ENCODE measurements around the gene PECR. TPM values are rescaled to one million over a fixed set of nuclear protein-coding genes. Genes with fewer than 3 reads are reported as not detected.

PECR gene
- total RNA-seq, 4 donors from 2014 or later: 44.6 to 85.6 (median 54.3) TPM

GRCh38 chr2:216041438-216041837 is 40.2 kb downstream of the PECR start:
- peaks cover 0 to 55% (median 0%) of the 10 kb centered on the region in 3 donors for H3K36me3 ChIP-seq
- no peak overlapping the region for H3K4me3 ChIP-seq
- DNase-seq: no peak
- H3K27me3 ChIP-seq: no peaks in the 10 kb centered on the region
- no peak for TF ChIP-seq POLR2A (IDR thresholded peaks at IDR 0.05)
- TF ChIP-seq, protein P1, sequence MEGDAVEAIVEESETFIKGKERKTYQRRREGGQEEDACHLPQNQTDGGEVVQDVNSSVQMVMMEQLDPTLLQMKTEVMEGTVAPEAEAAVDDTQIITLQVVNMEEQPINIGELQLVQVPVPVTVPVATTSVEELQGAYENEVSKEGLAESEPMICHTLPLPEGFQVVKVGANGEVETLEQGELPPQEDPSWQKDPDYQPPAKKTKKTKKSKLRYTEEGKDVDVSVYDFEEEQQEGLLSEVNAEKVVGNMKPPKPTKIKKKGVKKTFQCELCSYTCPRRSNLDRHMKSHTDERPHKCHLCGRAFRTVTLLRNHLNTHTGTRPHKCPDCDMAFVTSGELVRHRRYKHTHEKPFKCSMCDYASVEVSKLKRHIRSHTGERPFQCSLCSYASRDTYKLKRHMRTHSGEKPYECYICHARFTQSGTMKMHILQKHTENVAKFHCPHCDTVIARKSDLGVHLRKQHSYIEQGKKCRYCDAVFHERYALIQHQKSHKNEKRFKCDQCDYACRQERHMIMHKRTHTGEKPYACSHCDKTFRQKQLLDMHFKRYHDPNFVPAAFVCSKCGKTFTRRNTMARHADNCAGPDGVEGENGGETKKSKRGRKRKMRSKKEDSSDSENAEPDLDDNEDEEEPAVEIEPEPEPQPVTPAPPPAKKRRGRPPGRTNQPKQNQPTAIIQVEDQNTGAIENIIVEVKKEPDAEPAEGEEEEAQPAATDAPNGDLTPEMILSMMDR (IDR thresholded peaks at IDR 0.05): no peak
- no peaks in the 10 kb centered on the region for H3K9me3 ChIP-seq
- no peak overlapping the region for H3K27ac ChIP-seq
- H3K4me1 ChIP-seq: no peaks in the 10 kb centered on the region

DNA sequence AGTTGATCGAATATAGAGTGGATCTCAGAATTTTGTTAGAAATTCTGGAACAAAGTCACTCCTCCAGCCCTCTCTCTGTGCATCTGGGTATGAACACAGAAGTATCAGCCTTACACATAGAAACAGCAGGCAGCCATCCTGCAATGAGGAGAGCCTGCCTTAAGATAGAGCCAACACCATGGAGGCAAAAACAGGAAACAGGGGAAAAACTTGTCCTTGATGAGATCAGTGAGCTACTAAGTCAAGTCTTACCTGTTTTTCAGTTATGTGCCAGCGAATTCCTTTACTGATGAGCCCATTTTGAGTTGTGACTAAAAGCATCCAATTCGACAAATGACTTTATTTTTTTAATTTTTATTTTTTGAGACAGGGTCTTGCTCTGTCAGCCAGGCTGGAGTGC is 41.7 kb downstream of the PECR start:
- peaks cover 0 to 53% (median 0%) of the 10 kb centered on the region in 3 donors for H3K36me3 ChIP-seq
- no peak for DNase-seq
- no peak for TF ChIP-seq POLR2A (IDR thresholded peaks at IDR 0.05)
- TF ChIP-seq, protein P1 (IDR thresholded peaks at IDR 0.05): no peak
- H3K9me3 ChIP-seq: no peaks in the 10 kb centered on the region
- H3K4me1 ChIP-seq: no peaks in the 10 kb centered on the region
- no peak overlapping the region for H3K4me3 ChIP-seq
- H3K27me3 ChIP-seq: no peaks in the 10 kb centered on the region
- no peak overlapping the region for H3K27ac ChIP-seq

- H3K36me3 ChIP-seq: peaks cover 0 to 21% (median 0%) of the 10 kb centered on the region in 3 donors
- no peak overlapping the region for H3K4me3 ChIP-seq
- TF ChIP-seq POLR2A (IDR thresholded peaks at IDR 0.05): no peak
- TF ChIP-seq, protein P1 (IDR thresholded peaks at IDR 0.05): peak; percentile 76 to 88 (median 84)
- no peaks in the 10 kb centered on the region for H3K9me3 ChIP-seq
- no peaks in the 10 kb centered on the region for H3K27me3 ChIP-seq
- H3K4me1 ChIP-seq: no peaks in the 10 kb centered on the region
- DNase-seq: peak; percentile 70 to 91 (median 75)
- no peak overlapping the region for H3K27ac ChIP-seq
Measured at GRCh38 chr2:216034065-216034464, 47.5 kb downstream of the PECR start.

DNA sequence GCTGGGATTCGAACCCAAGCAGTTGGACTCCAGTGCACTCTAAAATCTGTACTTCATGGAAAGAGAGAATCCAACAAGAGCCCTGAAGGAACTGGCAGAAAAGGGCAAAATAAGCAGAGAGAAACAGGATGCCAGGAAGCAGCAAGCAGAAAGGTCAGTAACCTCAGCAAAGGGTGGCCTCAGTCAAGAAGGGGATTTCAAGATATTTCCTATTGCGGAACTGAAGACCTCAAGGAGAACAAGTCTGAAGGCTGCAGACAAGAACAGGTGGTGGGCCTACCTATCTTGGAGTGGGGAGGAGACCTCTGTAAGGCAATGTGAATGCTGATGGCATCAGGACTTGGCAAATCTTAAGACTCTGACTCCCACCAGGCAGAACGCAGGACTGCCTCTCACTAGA is 48.2 kb downstream of the PECR start:
- H3K4me3 ChIP-seq: no peak overlapping the region
- DNase-seq: no peak
- TF ChIP-seq, protein P1 (IDR thresholded peaks at IDR 0.05): no peak
- TF ChIP-seq POLR2A (IDR thresholded peaks at IDR 0.05): no peak
- H3K27me3 ChIP-seq: no peaks in the 10 kb centered on the region
- no peak overlapping the region for H3K27ac ChIP-seq
- H3K36me3 ChIP-seq: peaks cover 0 to 22% (median 0%) of the 10 kb centered on the region in 3 donors
- no peaks in the 10 kb centered on the region for H3K9me3 ChIP-seq
- H3K4me1 ChIP-seq: no peaks in the 10 kb centered on the region

- Histone ChIP-seq H3K27me3 (no peaks in the 10 kb centered on the region), H3K9me3 (no peaks in the 10 kb centered on the region), H3K36me3 (peaks cover 0 to 15% (median 0%) of the 10 kb centered on the region in 3 donors), H3K27ac (no peak overlapping the region), H3K4me3 (no peak overlapping the region), H3K4me1 (no peaks in the 10 kb centered on the region)
- no peak for TF ChIP-seq POLR2A (IDR thresholded peaks at IDR 0.05)
- TF ChIP-seq, protein P1 (IDR thresholded peaks at IDR 0.05): no peak
- DNase-seq: no peak
Measured at GRCh38 chr2:216031960-216032689, 49.5 kb downstream of the PECR start.

All from Peyer's patch (tissue), 4 donors.